Brain microvascular endothelial cell (primary cell): ENCODE data around the gene SYTL4.
A peak's percentile ranks its signal among the peaks of the same experiment; 100 is the strongest.

Source experiments
- DNase-seq: peaks from one replicate; pipeline ENCODE4 v3.0.0-alpha.2; 2020
- H3K27ac ChIP-seq: fragments of 250-450 bp; sonication (Bioruptor Pico); 2 replicates; pipeline ENCODE4 v1.5.1; 2020; ENCODE audit warnings: mild to moderate bottlenecking, moderate library complexity
- H3K27me3 ChIP-seq: fragments of 250-450 bp; sonication (Bioruptor Pico); replicated peaks from 2 replicates; pipeline ENCODE4 v1.5.1; 2020; ENCODE audit warnings: mild to moderate bottlenecking
- H3K36me3 ChIP-seq: fragments of 250-450 bp; sonication (Bioruptor Pico); replicated peaks from 2 replicates; pipeline ENCODE4 v1.5.1; 2020; ENCODE audit warnings: mild to moderate bottlenecking
- H3K4me3 ChIP-seq: 2 replicates; pipeline ENCODE4 v1.5.1; 2011; ENCODE audit warnings: low read depth, mild to moderate bottlenecking, control low read depth, low read length, moderate library complexity
- CTCF ChIP-seq: IDR thresholded peaks from 2 replicates; pipeline ENCODE4 v1.5.1; 2011; ENCODE audit warnings: low read depth, mild to moderate bottlenecking, moderate library complexity, low read length, control low read depth, inconsistent platforms; ENCODE audit errors: missing control alignments
- in situ Hi-C: cut with HindIII; loops from 2 replicates; pipeline ENCODE4 v1.10.0; 2017; ENCODE audit warnings: low sequenced_read_pairs, low pct_ligation_motif_present

SYTL4 gene

GRCh38 chrX:100649550-100650356, 82.2 kb downstream of the SYTL4 start:
- TF ChIP-seq CTCF, result no peak
- DNase-seq, result peak; percentile 83
- in situ Hi-C loops, result no loop called here

GRCh38 chrX:100648458-100649417, 83.2 kb downstream of the SYTL4 start:
- Histone ChIP-seq H3K27ac (peak overlapping the region; percentile 94), H3K4me3 (no peak overlapping the region), H3K36me3 (peaks cover 6% of the 10 kb centered on the region), H3K27me3 (no peaks in the 10 kb centered on the region)
- no peak for TF ChIP-seq CTCF
- peak; percentile 82 for DNase-seq
- in situ Hi-C loops, result no loop called here

More at GRCh38 chrX:100649550-100650356, 82.2 kb downstream of the SYTL4 start:
- peaks cover 9% of the 10 kb centered on the region for H3K36me3 ChIP-seq
- no peaks in the 10 kb centered on the region for H3K27me3 ChIP-seq
- H3K27ac ChIP-seq, result peak overlapping the region; percentile 94
- H3K4me3 ChIP-seq, result peak overlapping the region; percentile 12

- Histone ChIP-seq H3K27me3 (no peaks in the 10 kb centered on the region), H3K27ac (peak overlapping the region; percentile 94), H3K36me3 (peaks cover 2% of the 10 kb centered on the region), H3K4me3 (no peak overlapping the region)
- no peak for DNase-seq
- in situ Hi-C loops, result no loop called here
- TF ChIP-seq CTCF, result no peak
These were observed 84.2 kb downstream of the SYTL4 start for GRCh38 chrX:100647739-100648138.

- H3K27ac ChIP-seq, result peak overlapping the region; percentile 94
- peaks cover 2% of the 10 kb centered on the region for H3K36me3 ChIP-seq
- in situ Hi-C loops, result no loop called here
- peak; percentile 35 for TF ChIP-seq CTCF
- no peak overlapping the region for H3K4me3 ChIP-seq
- H3K27me3 ChIP-seq, result no peaks in the 10 kb centered on the region
- DNase-seq, result no peak
These were observed 84.8 kb downstream of the SYTL4 start for GRCh38 chrX:100647095-100647494.

- TF ChIP-seq CTCF, result no peak
- in situ Hi-C loops, result no loop called here
- DNase-seq, result no peak
- peak overlapping the region; percentile 79 for H3K27ac ChIP-seq
- peak overlapping the region; percentile 68 for H3K4me3 ChIP-seq
- no peaks in the 10 kb centered on the region for H3K27me3 ChIP-seq
- no peaks in the 10 kb centered on the region for H3K36me3 ChIP-seq
These were observed 86.8 kb downstream of the SYTL4 start for GRCh38 chrX:100645106-100645505.
